ENCODE data around the gene C20orf204. TPM values are rescaled to one million over a fixed set of nuclear protein-coding genes. Genes with fewer than 3 reads are reported as not detected.

The C20orf204 gene
- total RNA-seq, 1 donor from 2014 or later = 3.8 TPM

- DNase-seq (ENCODE audit: low spot score) = no peak
- Mint-ChIP-seq H3K27me3 (ENCODE audit: low read depth) (no peaks in the 10 kb centered on the region), H3K36me3 (ENCODE audit: low read depth) (peaks cover 44% of the 10 kb centered on the region), H3K4me3 (ENCODE audit: low read depth) (no peak overlapping the region), H3K4me1 (ENCODE audit: low read depth) (peaks cover 26% of the 10 kb centered on the region), H3K9me3 (no peaks in the 10 kb centered on the region), H3K27ac (peak overlapping the region; percentile 42)
- intact Hi-C loops (cut with micrococcal nuclease) = loop anchor here (10.0 kb wide), 1 partner anchor 138 kb away; the partner anchor contains the start of gene DNAJC5
Observed at GRCh38 chr20:64032706-64033624, 3.0 kb upstream of the C20orf204 start.

DNA sequence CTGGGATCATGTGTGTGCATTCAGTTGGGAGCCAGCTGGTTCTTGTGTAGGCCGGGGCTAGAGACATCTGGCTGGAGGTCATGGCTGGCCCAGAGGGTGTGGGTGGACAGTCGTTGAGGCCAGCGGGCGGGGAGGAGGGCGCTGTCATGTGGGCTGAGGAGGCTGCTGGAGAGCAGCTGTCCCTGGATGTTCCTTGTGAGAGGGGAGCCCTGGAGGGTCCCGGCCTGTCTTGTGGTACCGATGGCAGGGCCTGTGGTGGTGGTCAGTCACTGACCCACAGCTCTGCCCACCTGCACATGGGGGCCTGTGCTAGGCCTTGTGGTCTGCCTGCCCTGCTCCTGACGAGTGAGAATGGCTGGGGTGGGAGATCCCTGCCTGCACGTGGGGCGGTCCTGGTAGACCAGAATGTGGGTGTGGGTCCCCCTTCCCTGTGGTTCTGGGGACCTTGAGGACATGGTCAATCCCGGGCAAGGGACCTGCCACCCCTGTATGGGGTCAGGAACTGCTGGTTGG is 1.9 kb upstream of the C20orf204 start:
- Mint-ChIP-seq H3K27ac (peak overlapping the region; percentile 74), H3K36me3 (ENCODE audit: low read depth) (peaks cover 37% of the 10 kb centered on the region), H3K4me1 (ENCODE audit: low read depth) (peaks cover 26% of the 10 kb centered on the region), H3K27me3 (ENCODE audit: low read depth) (no peaks in the 10 kb centered on the region), H3K4me3 (ENCODE audit: low read depth) (no peak overlapping the region), H3K9me3 (no peaks in the 10 kb centered on the region)
- intact Hi-C loops (cut with micrococcal nuclease) = loop anchor here (10.0 kb wide), 1 partner anchor 139 kb away; the partner anchor contains the start of gene DNAJC5
- DNase-seq (ENCODE audit: low spot score) = no peak

DNA sequence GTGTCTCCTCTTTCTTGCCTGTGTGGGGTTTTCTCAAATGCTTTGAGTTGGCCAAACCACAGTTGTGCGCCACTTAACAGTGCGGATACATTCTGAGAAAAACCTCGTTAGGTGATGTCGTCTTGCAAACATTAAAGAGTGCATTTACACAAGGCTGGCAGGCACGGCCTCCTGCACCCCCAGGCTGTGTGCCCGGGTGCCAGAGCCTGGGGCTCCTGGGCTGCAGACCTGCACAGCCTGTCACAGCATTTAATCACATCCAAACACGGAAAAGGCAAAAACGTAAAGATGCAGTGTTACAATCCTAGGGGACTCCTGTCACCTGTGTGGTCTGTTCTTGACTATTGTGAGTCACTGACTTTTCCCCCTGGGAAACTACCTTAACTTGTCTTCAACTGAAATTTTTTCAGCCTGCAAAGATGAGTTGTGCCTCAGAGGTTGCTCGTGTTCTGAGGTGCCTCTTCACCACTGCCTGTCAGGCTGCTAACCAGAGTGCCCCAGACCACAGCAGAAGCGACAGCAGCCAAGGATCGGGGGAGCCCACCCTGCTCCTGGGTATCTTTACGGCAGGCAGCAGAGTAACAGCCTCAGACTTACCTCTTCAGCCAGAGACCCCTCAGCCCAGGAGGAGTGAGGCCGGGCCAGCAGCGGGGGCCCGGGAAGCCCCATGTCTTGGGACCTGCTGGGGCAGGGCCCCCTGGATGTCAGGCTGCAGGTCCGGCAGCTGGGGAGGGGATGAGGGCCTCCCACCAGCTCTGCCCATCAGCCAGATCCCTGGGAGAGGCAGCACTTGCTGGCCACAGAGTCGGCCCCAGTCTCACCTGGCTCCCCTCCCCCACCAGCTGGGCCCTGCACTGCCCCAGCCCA is 683 bp upstream of the C20orf204 start:
- DNase-seq (ENCODE audit: low spot score) = peak; percentile 35
- intact Hi-C loops (cut with micrococcal nuclease) = loop anchor here (10.0 kb wide), 1 partner anchor 140 kb away; the partner anchor contains the start of gene DNAJC5
- Mint-ChIP-seq H3K27me3 (ENCODE audit: low read depth) (no peaks in the 10 kb centered on the region), H3K4me1 (ENCODE audit: low read depth) (peaks cover 35% of the 10 kb centered on the region), H3K27ac (peak overlapping the region; percentile 96), H3K36me3 (ENCODE audit: low read depth) (peaks cover 26% of the 10 kb centered on the region), H3K9me3 (no peaks in the 10 kb centered on the region), H3K4me3 (ENCODE audit: low read depth) (peak overlapping the region; percentile 62)

DNA sequence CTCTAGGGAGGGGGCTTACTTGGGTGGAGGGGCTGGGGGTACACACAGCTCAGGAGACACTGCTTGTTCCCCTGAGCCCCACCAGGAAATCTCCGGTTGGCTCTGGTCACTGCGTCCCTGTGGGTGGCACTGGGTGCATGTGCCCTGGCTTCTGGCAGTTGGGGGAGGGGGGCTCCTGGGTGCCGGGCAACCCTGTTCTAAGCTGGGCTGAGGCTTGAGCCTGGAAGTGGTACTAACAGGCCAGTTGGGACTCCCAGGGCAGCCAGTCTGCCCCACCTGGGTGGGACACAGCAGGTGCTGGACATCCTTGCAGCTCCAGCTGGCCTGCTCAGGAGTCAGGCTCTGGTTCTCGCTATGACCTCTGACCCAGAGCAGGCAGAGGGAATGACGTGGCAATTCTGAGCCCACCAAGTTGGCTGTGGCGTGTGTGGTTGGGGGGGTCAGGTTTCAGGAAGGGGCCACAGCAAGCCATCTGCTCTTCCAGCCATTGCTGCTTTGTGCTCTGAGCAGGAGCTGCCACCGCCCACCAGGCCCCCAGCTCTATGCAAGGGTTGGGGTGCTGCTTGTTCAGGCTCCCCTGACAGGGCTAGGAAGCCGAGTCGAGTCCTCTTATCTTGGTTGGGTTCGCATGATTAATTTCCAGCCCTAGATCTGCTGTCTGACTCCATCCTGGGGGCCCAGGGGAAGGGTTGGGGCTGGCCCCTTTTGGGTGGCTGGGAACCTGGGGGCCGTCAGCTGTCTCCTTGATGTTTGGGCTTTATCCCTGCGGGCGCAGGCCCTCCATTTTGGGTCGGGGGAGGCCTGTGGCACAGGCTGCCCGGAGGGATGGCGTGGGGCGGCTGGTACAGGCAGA is 590 bp downstream of the C20orf204 start:
- H3K9me3 Mint-ChIP-seq = no peaks in the 10 kb centered on the region
- peaks cover 37% of the 10 kb centered on the region for H3K4me1 Mint-ChIP-seq (ENCODE audit: low read depth)
- H3K36me3 Mint-ChIP-seq (ENCODE audit: low read depth) = peaks cover 15% of the 10 kb centered on the region
- peak overlapping the region; percentile 8 for H3K4me3 Mint-ChIP-seq (ENCODE audit: low read depth)
- no peaks in the 10 kb centered on the region for H3K27me3 Mint-ChIP-seq (ENCODE audit: low read depth)
- intact Hi-C loops (cut with micrococcal nuclease) = loop anchor here (10.0 kb wide), 1 partner anchor 142 kb away; the partner anchor contains the start of gene DNAJC5
- H3K27ac Mint-ChIP-seq = peak overlapping the region; percentile 63
- no peak for DNase-seq (ENCODE audit: low spot score)

- Mint-ChIP-seq H3K36me3 (ENCODE audit: low read depth) (peaks cover 13% of the 10 kb centered on the region), H3K4me1 (ENCODE audit: low read depth) (peaks cover 37% of the 10 kb centered on the region), H3K4me3 (ENCODE audit: low read depth) (peak overlapping the region; percentile 74), H3K27me3 (ENCODE audit: low read depth) (no peaks in the 10 kb centered on the region), H3K27ac (peak overlapping the region; percentile 63), H3K9me3 (no peaks in the 10 kb centered on the region)
- intact Hi-C loops (cut with micrococcal nuclease) = loop anchor here (10.0 kb wide), 1 partner anchor 142 kb away; the partner anchor contains the start of gene DNAJC5
- DNase-seq (ENCODE audit: low spot score) = no peak
Observed at GRCh38 chr20:64037199-64037497, 1.2 kb downstream of the C20orf204 start.

DNA sequence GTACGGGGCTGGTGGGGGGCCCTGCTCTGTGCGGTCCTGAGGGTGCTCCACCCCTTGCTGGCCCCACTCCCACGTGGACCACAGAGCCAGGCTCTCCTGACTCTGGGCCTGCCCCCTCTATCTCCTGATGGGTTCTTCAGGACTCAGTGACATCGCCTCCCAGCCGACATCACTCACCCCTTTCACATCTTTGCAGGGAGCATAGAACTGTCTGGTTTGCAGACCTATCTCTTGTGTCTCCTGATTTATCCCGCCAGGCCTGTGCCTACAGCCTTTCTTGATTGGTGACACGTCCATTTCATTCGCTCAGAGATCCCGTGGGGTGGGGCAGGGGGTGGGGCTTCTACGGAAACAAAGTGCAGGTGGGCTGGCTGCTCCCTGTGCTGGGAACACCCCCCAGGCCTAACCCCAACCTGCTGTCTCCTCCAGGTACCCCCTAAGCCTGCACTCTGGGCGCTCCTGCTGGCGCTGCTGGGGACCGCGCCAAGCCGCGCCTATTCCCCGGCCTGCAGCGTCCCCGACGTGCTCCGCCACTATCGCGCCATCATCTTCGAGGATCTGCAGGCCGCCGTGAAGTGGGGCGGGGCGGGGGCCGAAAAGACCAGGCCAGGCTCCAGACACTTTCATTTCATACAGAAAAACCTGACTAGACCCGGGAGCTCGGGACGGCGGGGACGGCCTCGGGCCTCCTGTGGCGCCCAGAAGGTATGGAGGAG is 1.7 kb downstream of the C20orf204 start:
- Mint-ChIP-seq H3K36me3 (ENCODE audit: low read depth) (peaks cover 10% of the 10 kb centered on the region), H3K27ac (peak overlapping the region; percentile 80), H3K4me1 (ENCODE audit: low read depth) (peaks cover 38% of the 10 kb centered on the region), H3K27me3 (ENCODE audit: low read depth) (no peaks in the 10 kb centered on the region), H3K4me3 (ENCODE audit: low read depth) (peak overlapping the region; percentile 74), H3K9me3 (no peaks in the 10 kb centered on the region)
- intact Hi-C loops (cut with micrococcal nuclease) = loop anchor here (10.0 kb wide), 1 partner anchor 143 kb away; the partner anchor contains the start of gene DNAJC5
- DNase-seq (ENCODE audit: low spot score) = no peak

- Mint-ChIP-seq H3K4me1 (ENCODE audit: low read depth) (peaks cover 38% of the 10 kb centered on the region), H3K27ac (no peak overlapping the region), H3K4me3 (ENCODE audit: low read depth) (peak overlapping the region; percentile 74), H3K36me3 (ENCODE audit: low read depth) (peaks cover 10% of the 10 kb centered on the region), H3K27me3 (ENCODE audit: low read depth) (no peaks in the 10 kb centered on the region), H3K9me3 (no peaks in the 10 kb centered on the region)
- intact Hi-C loops (cut with micrococcal nuclease) = loop anchor here (10.0 kb wide), 1 partner anchor 143 kb away; the partner anchor contains the start of gene DNAJC5
- DNase-seq (ENCODE audit: low spot score) = no peak
Observed at GRCh38 chr20:64038224-64038564, 2.2 kb downstream of the C20orf204 start.

- peak; percentile 73 for DNase-seq (ENCODE audit: low spot score)
- peaks cover 9% of the 10 kb centered on the region for H3K36me3 Mint-ChIP-seq (ENCODE audit: low read depth)
- H3K9me3 Mint-ChIP-seq = no peaks in the 10 kb centered on the region
- intact Hi-C loops (cut with micrococcal nuclease) = loop anchor here (1.0 to 10.0 kb wide), 2 partner anchors 58 to 144 kb away; partner anchors contain the start of gene DNAJC5
- no peak overlapping the region for H3K27ac Mint-ChIP-seq
- H3K4me3 Mint-ChIP-seq (ENCODE audit: low read depth) = peak overlapping the region; percentile 66
- H3K27me3 Mint-ChIP-seq (ENCODE audit: low read depth) = no peaks in the 10 kb centered on the region
- H3K4me1 Mint-ChIP-seq (ENCODE audit: low read depth) = peaks cover 38% of the 10 kb centered on the region
Observed at GRCh38 chr20:64038565-64039292, 2.7 kb downstream of the C20orf204 start.

- intact Hi-C loops (cut with micrococcal nuclease) = loop anchor here (1.0 to 10.0 kb wide), 2 partner anchors 59 to 145 kb away; partner anchors contain the start of gene DNAJC5
- Mint-ChIP-seq H3K4me3 (ENCODE audit: low read depth) (peak overlapping the region; percentile 64), H3K27ac (peak overlapping the region; percentile 4), H3K9me3 (no peaks in the 10 kb centered on the region), H3K27me3 (ENCODE audit: low read depth) (no peaks in the 10 kb centered on the region), H3K4me1 (ENCODE audit: low read depth) (peaks cover 33% of the 10 kb centered on the region), H3K36me3 (ENCODE audit: low read depth) (peaks cover 3% of the 10 kb centered on the region)
- DNase-seq (ENCODE audit: low spot score) = no peak
Observed at GRCh38 chr20:64039293-64040160, 3.5 kb downstream of the C20orf204 start.

GRCh38 chr20:64040231-64041039 is 4.5 kb downstream of the C20orf204 start:
- DNase-seq (ENCODE audit: low spot score) = no peak
- no peak overlapping the region for H3K27ac Mint-ChIP-seq
- intact Hi-C loops (cut with micrococcal nuclease) = no loop called here
- no peaks in the 10 kb centered on the region for H3K27me3 Mint-ChIP-seq (ENCODE audit: low read depth)
- no peaks in the 10 kb centered on the region for H3K9me3 Mint-ChIP-seq
- H3K36me3 Mint-ChIP-seq (ENCODE audit: low read depth) = peaks cover under 1% of the 10 kb centered on the region
- peaks cover 25% of the 10 kb centered on the region for H3K4me1 Mint-ChIP-seq (ENCODE audit: low read depth)
- no peak overlapping the region for H3K4me3 Mint-ChIP-seq (ENCODE audit: low read depth)

Data from activated T-helper 2 cell treated with anti-CD3 and anti-CD28 coated beads, Interferon-gamma antibody, Interleukin-2, Interleukin-4, amounts not matched to agents 10 μg/mL and 5 μg/mL and 100 μg/mL, durations not matched to agents 14 hours and 24 hours and 36 hours (primary cell).